Lower leg skin (tissue), 4 donors: Measurements from ENCODE around the gene JADE1. TPM values are rescaled to one million over a fixed set of nuclear protein-coding genes. Genes with fewer than 3 reads are reported as not detected.

Experiments used
- DNase-seq, 2 donors: peaks; one replicate each; pipeline ENCODE4 v3.0.0-alpha.2; 2019; ENCODE audit warnings: low spot score in 2 of 2
- H3K4me3 ChIP-seq: fragments of 200-600 bp; sonication (generic); 2 replicates; pipeline ENCODE4 v1.5.1; 2017; ENCODE audit warnings: mild to moderate bottlenecking, low read depth; ENCODE audit not compliant: poor library complexity, severe bottlenecking
- POLR2A ChIP-seq, 2 donors: fragments of 450-650 bp; IDR thresholded peaks; one replicate each; pipeline ENCODE4 v1.6.1; 2016 to 2017; ENCODE audit warnings: antibody characterized with exemption in 2 of 2, mild to moderate bottlenecking in 1 of 2, moderate library complexity in 1 of 2
- WGBS, 2 donors: methylation state at CpG; one replicate each; pipeline ENCODE4 v1.1.5; 2018; 5-methylcytosine and 5-hydroxymethylcytosine counted together
- intact Hi-C: fragments of 100-400 bp; cut with DNase I; formaldehyde crosslinking; loops from one replicate; pipeline ENCODE4 v1.15.0; 2023; ENCODE audit warnings: low total_unique reads
- total RNA-seq, 4 donors: library from RNA; depleted of rRNA; stranded (reverse); fragments of >200 nt; gene quantifications; one replicate each; pipeline ENCODE4 v1.1.0, GENCODE V29; 2016
- TF ChIP-seq, protein P1 (sequence below), 3 donors: fragments of 450-650 bp; IDR thresholded peaks; one replicate each; pipeline ENCODE4 v1.5.1; 2016; ENCODE audit warnings: antibody characterized with exemption in 3 of 3, mild to moderate bottlenecking in 3 of 3, moderate library complexity in 2 of 3

JADE1 gene
- total RNA-seq, 4 donors from 2014 or later: 13.5 to 36.7 (median 19.6) TPM

DNA sequence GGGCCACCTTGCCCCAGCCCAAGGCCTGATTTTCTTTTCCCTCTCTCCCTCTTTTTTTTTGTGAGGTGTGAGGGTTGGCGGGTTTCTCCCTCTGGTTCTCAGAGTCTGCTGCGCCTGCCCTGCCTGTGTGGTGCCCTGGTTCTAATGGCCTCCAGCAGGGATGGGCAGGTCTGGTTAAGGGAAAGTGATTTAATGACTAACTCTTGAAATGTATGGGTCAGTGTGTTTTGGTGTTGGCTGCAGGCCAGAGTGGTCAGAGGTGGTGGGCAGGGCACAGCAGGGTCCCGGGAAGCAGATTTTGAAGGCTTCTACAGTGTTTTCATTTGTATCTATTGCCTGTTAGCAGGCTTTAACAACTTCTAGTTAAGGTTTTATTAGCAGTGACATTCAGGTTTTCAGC is 39.0 kb downstream of the JADE1 start:
- intact Hi-C loops: no loop called here
- WGBS, 2 donors: 88 to 90% methylated on average over 3 of the region's 3 CpGs
- peak in 1 of 2 donors; percentile 46 for DNase-seq
- no peak overlapping the region for H3K4me3 ChIP-seq
- TF ChIP-seq, protein P1, sequence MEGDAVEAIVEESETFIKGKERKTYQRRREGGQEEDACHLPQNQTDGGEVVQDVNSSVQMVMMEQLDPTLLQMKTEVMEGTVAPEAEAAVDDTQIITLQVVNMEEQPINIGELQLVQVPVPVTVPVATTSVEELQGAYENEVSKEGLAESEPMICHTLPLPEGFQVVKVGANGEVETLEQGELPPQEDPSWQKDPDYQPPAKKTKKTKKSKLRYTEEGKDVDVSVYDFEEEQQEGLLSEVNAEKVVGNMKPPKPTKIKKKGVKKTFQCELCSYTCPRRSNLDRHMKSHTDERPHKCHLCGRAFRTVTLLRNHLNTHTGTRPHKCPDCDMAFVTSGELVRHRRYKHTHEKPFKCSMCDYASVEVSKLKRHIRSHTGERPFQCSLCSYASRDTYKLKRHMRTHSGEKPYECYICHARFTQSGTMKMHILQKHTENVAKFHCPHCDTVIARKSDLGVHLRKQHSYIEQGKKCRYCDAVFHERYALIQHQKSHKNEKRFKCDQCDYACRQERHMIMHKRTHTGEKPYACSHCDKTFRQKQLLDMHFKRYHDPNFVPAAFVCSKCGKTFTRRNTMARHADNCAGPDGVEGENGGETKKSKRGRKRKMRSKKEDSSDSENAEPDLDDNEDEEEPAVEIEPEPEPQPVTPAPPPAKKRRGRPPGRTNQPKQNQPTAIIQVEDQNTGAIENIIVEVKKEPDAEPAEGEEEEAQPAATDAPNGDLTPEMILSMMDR (IDR thresholded peaks at IDR 0.05): no peak
- TF ChIP-seq POLR2A (IDR thresholded peaks at IDR 0.05): no peak

DNA sequence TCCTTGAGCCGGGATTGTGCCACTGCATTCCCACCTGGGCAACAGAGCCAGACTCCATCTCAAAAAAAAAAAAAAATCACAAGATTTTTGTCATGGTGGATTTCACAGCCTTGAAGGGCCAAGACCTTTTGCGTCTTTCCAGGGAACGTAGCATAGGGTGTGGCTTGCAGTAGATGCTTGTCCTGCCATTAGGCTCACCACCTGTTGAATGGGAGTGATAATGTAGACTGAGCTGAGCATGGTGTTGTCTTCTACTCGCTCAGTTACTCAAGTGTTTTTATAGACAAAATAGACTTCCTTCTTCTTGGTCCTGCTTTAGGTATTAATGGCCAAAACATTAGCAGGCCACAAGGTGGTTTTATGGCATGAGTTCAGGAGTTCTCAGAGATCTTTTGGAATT is 40.8 kb downstream of the JADE1 start:
- WGBS, 2 donors: 95 to 98% methylated on average over 4 of the region's 4 CpGs
- DNase-seq: no peak
- TF ChIP-seq, protein P1 (IDR thresholded peaks at IDR 0.05): no peak
- TF ChIP-seq POLR2A (IDR thresholded peaks at IDR 0.05): no peak
- no peak overlapping the region for H3K4me3 ChIP-seq
- intact Hi-C loops: no loop called here

DNA sequence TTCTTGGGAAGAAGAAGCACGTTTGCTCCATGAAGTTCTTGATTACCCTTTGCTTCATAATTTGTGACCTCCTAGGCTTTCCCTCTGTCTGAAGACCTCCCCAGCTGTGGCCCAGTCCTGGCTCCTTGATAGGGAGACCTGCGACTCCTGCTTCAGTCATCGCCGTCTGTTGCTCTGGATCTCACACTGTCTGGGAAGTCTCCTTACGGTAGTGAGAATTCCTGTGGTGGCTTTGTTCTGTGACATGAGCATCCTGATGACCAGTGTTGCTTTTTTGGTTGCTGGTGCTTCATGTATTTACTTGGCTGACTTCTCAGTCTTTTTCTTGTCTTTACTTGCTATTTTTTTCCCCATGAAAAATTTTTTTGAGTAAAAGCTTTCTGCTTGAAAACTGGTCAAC is 44.2 kb downstream of the JADE1 start:
- WGBS, 2 donors: 87 to 88% methylated on average over 5 of the region's 5 CpGs
- H3K4me3 ChIP-seq: no peak overlapping the region
- DNase-seq: no peak
- intact Hi-C loops: no loop called here
- TF ChIP-seq, protein P1 (IDR thresholded peaks at IDR 0.05): no peak
- TF ChIP-seq POLR2A (IDR thresholded peaks at IDR 0.05): no peak

DNA sequence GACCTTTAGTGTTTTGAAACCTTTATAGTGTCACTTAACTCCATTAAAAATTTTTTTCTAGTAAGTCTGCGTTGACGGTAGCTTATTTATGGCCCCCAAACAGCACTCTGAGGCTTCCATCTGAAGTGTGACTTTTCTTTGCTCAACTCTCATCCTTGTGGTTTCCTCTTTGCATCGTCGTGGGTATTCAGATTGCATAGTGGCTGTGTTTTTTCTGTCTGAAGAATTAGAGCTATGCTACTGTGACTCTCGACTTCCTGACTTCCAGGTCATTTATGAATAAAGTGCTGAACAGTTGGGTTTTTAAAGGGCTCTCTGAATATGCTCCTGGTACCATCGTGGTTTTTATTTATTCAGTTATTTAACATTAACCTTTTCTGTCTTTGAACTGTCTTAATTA is 44.9 kb downstream of the JADE1 start:
- H3K4me3 ChIP-seq: no peak overlapping the region
- no peak for TF ChIP-seq POLR2A (IDR thresholded peaks at IDR 0.05)
- TF ChIP-seq, protein P1 (IDR thresholded peaks at IDR 0.05): no peak
- no peak for DNase-seq
- intact Hi-C loops: no loop called here
- 51 to 62% methylated on average over 6 of the region's 6 CpGs for WGBS, 2 donors

DNA sequence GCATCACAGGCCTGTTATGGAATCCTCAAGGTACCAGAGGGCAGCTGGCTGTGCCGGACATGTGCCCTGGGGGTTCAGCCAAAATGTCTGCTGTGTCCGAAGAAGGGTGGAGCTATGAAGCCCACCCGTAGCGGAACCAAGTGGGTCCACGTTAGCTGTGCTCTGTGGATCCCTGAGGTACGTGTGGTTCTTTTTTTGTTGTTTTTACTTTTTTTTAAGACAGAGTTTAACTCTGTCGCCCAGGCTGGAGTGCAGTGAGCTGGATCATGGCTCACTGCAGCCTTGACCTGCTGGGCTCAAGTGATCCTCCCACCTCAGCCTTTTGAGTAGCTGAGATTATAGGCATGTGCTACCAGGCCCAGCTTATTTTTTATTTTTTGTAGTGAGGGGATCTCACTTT is 46.1 kb downstream of the JADE1 start:
- intact Hi-C loops: no loop called here
- no peak overlapping the region for H3K4me3 ChIP-seq
- TF ChIP-seq, protein P1 (IDR thresholded peaks at IDR 0.05): no peak
- no peak for TF ChIP-seq POLR2A (IDR thresholded peaks at IDR 0.05)
- WGBS, 2 donors: 94 to 98% methylated on average over 7 of the region's 7 CpGs
- no peak for DNase-seq

DNA sequence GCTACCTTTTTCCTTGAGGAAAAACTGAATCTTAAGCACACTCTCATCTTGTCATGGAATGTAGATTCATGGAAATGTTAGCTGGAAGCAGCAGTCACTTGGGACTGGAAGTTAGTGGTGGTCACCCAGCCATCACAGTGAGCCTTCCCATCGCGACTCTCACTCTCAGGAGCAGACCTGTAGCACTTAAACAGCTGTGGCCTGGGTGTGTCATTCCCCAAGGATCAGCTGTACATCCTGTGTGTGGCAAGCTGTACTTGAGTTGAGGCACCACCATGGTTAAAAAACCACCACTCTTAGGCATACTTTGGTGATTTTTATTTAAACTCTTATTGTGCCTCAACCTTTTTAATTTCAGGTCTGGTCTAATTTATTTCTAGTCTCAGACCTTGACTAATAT is 46.7 kb downstream of the JADE1 start:
- intact Hi-C loops: no loop called here
- no peak for DNase-seq
- no peak overlapping the region for H3K4me3 ChIP-seq
- TF ChIP-seq POLR2A (IDR thresholded peaks at IDR 0.05): no peak
- TF ChIP-seq, protein P1 (IDR thresholded peaks at IDR 0.05): no peak
- 85 to 87% methylated on average over 2 of the region's 2 CpGs for WGBS, 2 donors
